ENCODE data around the gene FARS2. TPM values are rescaled to one million over a fixed set of nuclear protein-coding genes. Genes with fewer than 3 reads are reported as not detected.

FARS2 gene
- total and polyA plus RNA-seq, 9 of the 15 experiments (the other 6 are each of a cell fraction or from before 2014, with no cell fraction given), result 16.5 to 62.2 (median 27.0) TPM

GRCh38 chr6:5294392-5295211 is 33.3 kb downstream of the FARS2 start (continued):
- TF ChIP-seq ZFX (CRISPR knock-in tag; IDR thresholded peaks at IDR 0.05) (peak; percentile 91), ZNF592 (IDR thresholded peaks at IDR 0.05) (peak; percentile 89), ATF6 (CRISPR knock-in tag; IDR thresholded peaks at IDR 0.05) (0 out of 2 replicates have a peak, but pooled peaks have one; percentile 22), EGR1 (conservative IDR thresholded peaks at IDR 0.05) (no peak), HNRNPUL1 (IDR thresholded peaks at IDR 0.05; ENCODE audit: low read length) (no peak), ZBTB40 (IDR thresholded peaks at IDR 0.05) (no peak), ZBTB40 (CRISPR knock-in tag; IDR thresholded peaks at IDR 0.05) (no peak), FOXK2 (conservative IDR thresholded peaks at IDR 0.05 in 1 of 2, IDR thresholded peaks at IDR 0.05 in 1 of 2; ENCODE audit: low read depth in 2 of 2) (peak in 1 of 2 experiments; percentile 58; a peak in 2 of 4 replicates), KLF6 (CRISPR knock-in tag; IDR thresholded peaks at IDR 0.05; ENCODE audit: borderline replicate concordance) (0 out of 2 replicates have a peak, but pooled peaks have one; percentile 32), SRF (CRISPR knock-in tag; IDR thresholded peaks at IDR 0.05) (no peak), ZNF830 (CRISPR knock-in tag; IDR thresholded peaks at IDR 0.05) (no peak)
